GM12874 (cell line): Measurements from ENCODE around the gene PRAMEF1.
"Not testable (repeated sequence)": the region's sequence is repeated elsewhere in the genome, so short reads cannot be mapped to it uniquely, and the experiment has no call there.

Experiments
- TF ChIP-seq, protein P1 (sequence below): IDR thresholded peaks from 2 replicates; pipeline ENCODE4 v1.5.1; 2011; ENCODE audit warnings: low read depth, mild to moderate bottlenecking, control low read depth, low read length, moderate library complexity; ENCODE audit not compliant: insufficient read depth

Gene PRAMEF1, protein sequence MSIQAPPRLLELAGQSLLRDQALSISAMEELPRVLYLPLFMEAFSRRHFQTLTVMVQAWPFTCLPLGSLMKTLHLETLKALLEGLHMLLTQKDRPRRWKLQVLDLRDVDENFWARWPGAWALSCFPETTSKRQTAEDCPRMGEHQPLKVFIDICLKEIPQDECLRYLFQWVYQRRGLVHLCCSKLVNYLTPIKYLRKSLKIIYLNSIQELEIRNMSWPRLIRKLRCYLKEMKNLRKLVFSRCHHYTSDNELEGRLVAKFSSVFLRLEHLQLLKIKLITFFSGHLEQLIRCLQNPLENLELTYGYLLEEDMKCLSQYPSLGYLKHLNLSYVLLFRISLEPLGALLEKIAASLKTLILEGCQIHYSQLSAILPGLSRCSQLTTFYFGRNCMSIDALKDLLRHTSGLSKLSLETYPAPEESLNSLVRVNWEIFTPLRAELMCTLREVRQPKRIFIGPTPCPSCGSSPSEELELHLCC

GRCh38 chr1:12791097-12791496 is at the start of gene PRAMEF1:
TSS of gene PRAMEF1 (plus strand) at chr1:12791397. CDS start at chr1:12793228, 1,831 bp downstream.
- TF ChIP-seq, protein P1, sequence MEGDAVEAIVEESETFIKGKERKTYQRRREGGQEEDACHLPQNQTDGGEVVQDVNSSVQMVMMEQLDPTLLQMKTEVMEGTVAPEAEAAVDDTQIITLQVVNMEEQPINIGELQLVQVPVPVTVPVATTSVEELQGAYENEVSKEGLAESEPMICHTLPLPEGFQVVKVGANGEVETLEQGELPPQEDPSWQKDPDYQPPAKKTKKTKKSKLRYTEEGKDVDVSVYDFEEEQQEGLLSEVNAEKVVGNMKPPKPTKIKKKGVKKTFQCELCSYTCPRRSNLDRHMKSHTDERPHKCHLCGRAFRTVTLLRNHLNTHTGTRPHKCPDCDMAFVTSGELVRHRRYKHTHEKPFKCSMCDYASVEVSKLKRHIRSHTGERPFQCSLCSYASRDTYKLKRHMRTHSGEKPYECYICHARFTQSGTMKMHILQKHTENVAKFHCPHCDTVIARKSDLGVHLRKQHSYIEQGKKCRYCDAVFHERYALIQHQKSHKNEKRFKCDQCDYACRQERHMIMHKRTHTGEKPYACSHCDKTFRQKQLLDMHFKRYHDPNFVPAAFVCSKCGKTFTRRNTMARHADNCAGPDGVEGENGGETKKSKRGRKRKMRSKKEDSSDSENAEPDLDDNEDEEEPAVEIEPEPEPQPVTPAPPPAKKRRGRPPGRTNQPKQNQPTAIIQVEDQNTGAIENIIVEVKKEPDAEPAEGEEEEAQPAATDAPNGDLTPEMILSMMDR: not testable (repeated sequence)

- TF ChIP-seq, protein P1: no peak
These were observed 49.3 kb upstream of the PRAMEF1 start for GRCh38 chr1:12741946-12742345.

- TF ChIP-seq, protein P1: no peak
These were observed 45.8 kb upstream of the PRAMEF1 start for GRCh38 chr1:12745126-12745991.

DNA sequence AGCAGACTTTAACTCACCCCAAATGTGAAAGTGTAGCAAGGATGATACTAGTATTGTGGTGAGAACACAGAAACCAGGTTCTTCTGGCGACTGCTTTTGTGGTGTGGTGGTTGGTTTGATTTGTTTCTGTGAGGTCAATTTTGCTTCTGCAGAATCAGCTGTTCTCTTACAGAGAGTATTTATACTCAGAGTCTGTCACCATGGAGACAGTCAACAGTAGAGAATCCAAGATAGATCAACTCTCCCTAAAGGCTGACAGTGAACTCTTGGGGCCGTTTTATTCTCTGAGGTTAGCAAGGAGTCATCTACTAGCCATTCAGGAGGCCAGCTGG is 45.2 kb upstream of the PRAMEF1 start, which contains the start of gene CFAP107:
TSS of gene CFAP107 (plus strand) at position 209 of the 332 bp plus-strand sequence. CDS start 231 bp downstream, outside the sequence.
- TF ChIP-seq, protein P1: no peak

GRCh38 chr1:12748778-12749355 is 42.3 kb upstream of the PRAMEF1 start:
- TF ChIP-seq, protein P1: no peak

- TF ChIP-seq, protein P1: no peak
These were observed 36.5 kb upstream of the PRAMEF1 start for GRCh38 chr1:12754738-12755137.

- TF ChIP-seq, protein P1: no peak
These were observed 34.9 kb upstream of the PRAMEF1 start for GRCh38 chr1:12756273-12756672.
